ENCODE measurements around the gene PBX1.

DNA sequence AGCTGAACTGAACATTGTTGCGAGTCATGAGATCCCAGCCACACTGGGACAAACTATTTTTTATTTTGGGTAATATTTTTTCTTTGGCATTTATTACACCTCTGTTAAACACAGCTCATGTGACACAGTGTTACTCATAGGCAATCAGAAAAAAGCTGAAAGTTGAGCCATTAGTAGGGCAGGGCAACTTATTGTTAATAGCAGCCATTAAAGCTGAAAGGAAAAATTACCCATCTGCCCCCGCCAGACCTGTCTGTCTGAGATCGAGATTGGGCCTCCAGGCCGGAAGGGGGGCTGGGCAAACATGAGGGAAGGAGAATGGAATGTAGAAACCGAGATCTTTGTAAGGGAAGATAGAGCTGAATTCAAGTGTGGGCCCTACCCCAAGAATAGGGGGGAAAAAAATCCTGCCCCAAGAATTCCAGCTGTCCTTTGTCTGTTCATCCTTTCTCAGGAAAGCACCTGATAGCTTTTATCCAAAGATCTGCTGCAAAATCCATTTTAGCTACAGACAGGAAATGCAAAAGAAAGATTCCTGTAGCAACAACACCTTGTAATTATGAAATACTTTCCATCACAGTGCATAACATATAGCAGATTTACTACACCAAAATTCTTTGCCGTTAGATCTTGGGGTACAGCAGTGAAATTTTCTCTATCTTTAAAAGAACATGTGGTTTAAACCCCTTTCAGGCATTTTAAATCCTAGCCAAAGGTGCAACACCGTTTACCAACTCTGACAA lies 212.8 kb downstream of the PBX1 start:
- TF ChIP-seq ZNF232 (CRISPR knock-in tag; IDR thresholded peaks at IDR 0.05) (no peak), SOX15 (CRISPR knock-in tag; IDR thresholded peaks at IDR 0.05) (no peak), GABPB1 (CRISPR knock-in tag; IDR thresholded peaks at IDR 0.05) (no peak), ZNF121 (CRISPR knock-in tag; IDR thresholded peaks at IDR 0.05) (no peak), NR3C1 (CRISPR knock-in tag; conservative IDR thresholded peaks at IDR 0.05; ENCODE audit: low read depth) (no peak), ZNF423 (CRISPR knock-in tag; IDR thresholded peaks at IDR 0.05) (no peak), USF2 (CRISPR knock-in tag; IDR thresholded peaks at IDR 0.05) (no peak), NFYB (CRISPR knock-in tag; conservative IDR thresholded peaks at IDR 0.05; ENCODE audit: low read depth) (no peak), E2F1 (CRISPR knock-in tag; IDR thresholded peaks at IDR 0.05) (no peak), NR2C2 (CRISPR knock-in tag; IDR thresholded peaks at IDR 0.05) (no peak), FOXK1 (CRISPR knock-in tag; IDR thresholded peaks at IDR 0.05) (no peak), ATF2 (CRISPR knock-in tag; IDR thresholded peaks at IDR 0.05; ENCODE audit: borderline replicate concordance, low read depth) (no peak)
- TF ChIP-seq, protein P1, sequence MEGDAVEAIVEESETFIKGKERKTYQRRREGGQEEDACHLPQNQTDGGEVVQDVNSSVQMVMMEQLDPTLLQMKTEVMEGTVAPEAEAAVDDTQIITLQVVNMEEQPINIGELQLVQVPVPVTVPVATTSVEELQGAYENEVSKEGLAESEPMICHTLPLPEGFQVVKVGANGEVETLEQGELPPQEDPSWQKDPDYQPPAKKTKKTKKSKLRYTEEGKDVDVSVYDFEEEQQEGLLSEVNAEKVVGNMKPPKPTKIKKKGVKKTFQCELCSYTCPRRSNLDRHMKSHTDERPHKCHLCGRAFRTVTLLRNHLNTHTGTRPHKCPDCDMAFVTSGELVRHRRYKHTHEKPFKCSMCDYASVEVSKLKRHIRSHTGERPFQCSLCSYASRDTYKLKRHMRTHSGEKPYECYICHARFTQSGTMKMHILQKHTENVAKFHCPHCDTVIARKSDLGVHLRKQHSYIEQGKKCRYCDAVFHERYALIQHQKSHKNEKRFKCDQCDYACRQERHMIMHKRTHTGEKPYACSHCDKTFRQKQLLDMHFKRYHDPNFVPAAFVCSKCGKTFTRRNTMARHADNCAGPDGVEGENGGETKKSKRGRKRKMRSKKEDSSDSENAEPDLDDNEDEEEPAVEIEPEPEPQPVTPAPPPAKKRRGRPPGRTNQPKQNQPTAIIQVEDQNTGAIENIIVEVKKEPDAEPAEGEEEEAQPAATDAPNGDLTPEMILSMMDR (IDR thresholded peaks at IDR 0.05): no peak
